HG03280 (cell line): ENCODE measurements around the gene ADGRB3.

Experiments
- ATAC-seq: cut with Tn5 transposase; IDR thresholded peaks from one replicate; pipeline ENCODE4 v1.9.1; 2021; ENCODE audit warnings: mild to moderate bottlenecking, moderate library complexity; ENCODE audit not compliant: unreplicated experiment

Gene ADGRB3

GRCh38 chr6:68634726-68635411 is at the start of gene ADGRB3:
TSS of gene ADGRB3 (plus strand) at chr6:68635282. CDS start at chr6:68638676, 3,394 bp downstream.
- peak; percentile 75 for ATAC-seq

GRCh38 chr6:68593558-68593957 is 41.5 kb upstream of the ADGRB3 start:
- no peak for ATAC-seq

GRCh38 chr6:68597642-68598041 is 37.4 kb upstream of the ADGRB3 start:
- no peak for ATAC-seq

GRCh38 chr6:68615938-68616337 is 19.1 kb upstream of the ADGRB3 start:
- no peak for ATAC-seq

GRCh38 chr6:68625998-68626397 is 9.1 kb upstream of the ADGRB3 start:
- no peak for ATAC-seq

GRCh38 chr6:68628161-68628560 is 6.9 kb upstream of the ADGRB3 start:
- no peak for ATAC-seq

- no peak for ATAC-seq
These were observed 2.3 kb upstream of the ADGRB3 start for GRCh38 chr6:68632734-68633133.

GRCh38 chr6:68633281-68633971 is 1.7 kb upstream of the ADGRB3 start:
- no peak for ATAC-seq

- no peak for ATAC-seq
These were observed 933 bp upstream of the ADGRB3 start for GRCh38 chr6:68633972-68634725.

GRCh38 chr6:68635412-68635705 is 277 bp downstream of the ADGRB3 start:
- ATAC-seq, result peak; percentile 9

GRCh38 chr6:68635706-68636513 is 828 bp downstream of the ADGRB3 start:
- no peak for ATAC-seq

- ATAC-seq, result no peak
These were observed 1.6 kb downstream of the ADGRB3 start for GRCh38 chr6:68636666-68637065.

- ATAC-seq, result no peak
These were observed 2.0 kb downstream of the ADGRB3 start for GRCh38 chr6:68637071-68637470.

- no peak for ATAC-seq
These were observed 2.7 kb downstream of the ADGRB3 start for GRCh38 chr6:68637782-68638181.

GRCh38 chr6:68638230-68638900 is 3.3 kb downstream of the ADGRB3 start:
- no peak for ATAC-seq

GRCh38 chr6:68639211-68639610 is 4.1 kb downstream of the ADGRB3 start:
- ATAC-seq, result no peak

- no peak for ATAC-seq
These were observed 4.9 kb downstream of the ADGRB3 start for GRCh38 chr6:68639826-68640490.

- no peak for ATAC-seq
These were observed 5.4 kb downstream of the ADGRB3 start for GRCh38 chr6:68640491-68640835.

- ATAC-seq, result no peak
These were observed 6.1 kb downstream of the ADGRB3 start for GRCh38 chr6:68641172-68641571.

- no peak for ATAC-seq
These were observed 7.0 kb downstream of the ADGRB3 start for GRCh38 chr6:68642081-68642480.
